Measurements from ENCODE around the gene SLC4A1.

- no peak for TF ChIP-seq CTCF (IDR thresholded peaks at IDR 0.05 in 4 of 5, conservative IDR thresholded peaks at IDR 0.05 in 1 of 5)
- no peak for TF ChIP-seq POLR2A (IDR thresholded peaks at IDR 0.05)
Measured at GRCh38 chr17:44221862-44222111, 46.1 kb downstream of the SLC4A1 start.
